Measurements from ENCODE around the gene WDR37. TPM values are rescaled to one million over a fixed set of nuclear protein-coding genes. Genes with fewer than 3 reads are reported as not detected.
"Not testable (repeated sequence)": the region's sequence is repeated elsewhere in the genome, so short reads cannot be mapped to it uniquely, and the experiment has no call there.

The WDR37 gene
- total RNA-seq, 1 donor from 2014 or later = 28.0 TPM

GRCh38 chr10:1154531-1155295, 98.5 kb downstream of the WDR37 start:
- intact Hi-C loops (cut with DNase I) = no loop called here
- no peak for ATAC-seq (ENCODE audit: poor library complexity)
- no peak for DNase-seq

- no peak for DNase-seq
- ATAC-seq (ENCODE audit: poor library complexity) = no peak
- intact Hi-C loops (cut with DNase I) = no loop called here
These were observed 99.8 kb downstream of the WDR37 start for GRCh38 chr10:1155791-1156615.

- ATAC-seq (ENCODE audit: poor library complexity) (no peak), DNase-seq (no peak)
- intact Hi-C loops (cut with DNase I) = no loop called here
These were observed 100.4 kb downstream of the WDR37 start for GRCh38 chr10:1156616-1156886.

- intact Hi-C loops (cut with DNase I) = no loop called here
- DNase-seq (no peak), ATAC-seq (ENCODE audit: poor library complexity) (no peak)
These were observed 100.9 kb downstream of the WDR37 start for GRCh38 chr10:1156921-1157614.

DNA sequence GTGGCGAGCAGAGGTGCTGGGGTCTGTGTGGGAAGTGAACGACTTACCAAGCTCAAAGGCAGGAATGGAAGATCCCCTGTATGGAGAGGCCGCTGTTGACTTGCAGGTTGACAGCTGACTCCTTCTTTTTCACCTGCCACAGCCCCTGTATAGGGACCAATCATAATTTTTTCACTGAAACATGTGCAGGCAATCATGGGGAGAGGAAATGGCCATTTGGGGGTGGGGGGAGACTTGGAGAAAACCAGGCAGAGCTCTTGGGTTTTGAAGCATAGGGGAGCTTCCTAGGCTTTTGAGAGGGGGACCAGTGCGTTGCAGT, 101.4 kb downstream of the WDR37 start:
- ATAC-seq (ENCODE audit: poor library complexity) (no peak), DNase-seq (no peak)
- intact Hi-C loops (cut with DNase I) = no loop called here

- intact Hi-C loops (cut with DNase I) = no loop called here
- no peak for DNase-seq
- no peak for ATAC-seq (ENCODE audit: poor library complexity)
These were observed 101.9 kb downstream of the WDR37 start for GRCh38 chr10:1158066-1158465.

GRCh38 chr10:1158536-1158935, 102.4 kb downstream of the WDR37 start:
- DNase-seq; ATAC-seq (ENCODE audit: poor library complexity); intact Hi-C loops (cut with DNase I): not testable (repeated sequence)

DNA sequence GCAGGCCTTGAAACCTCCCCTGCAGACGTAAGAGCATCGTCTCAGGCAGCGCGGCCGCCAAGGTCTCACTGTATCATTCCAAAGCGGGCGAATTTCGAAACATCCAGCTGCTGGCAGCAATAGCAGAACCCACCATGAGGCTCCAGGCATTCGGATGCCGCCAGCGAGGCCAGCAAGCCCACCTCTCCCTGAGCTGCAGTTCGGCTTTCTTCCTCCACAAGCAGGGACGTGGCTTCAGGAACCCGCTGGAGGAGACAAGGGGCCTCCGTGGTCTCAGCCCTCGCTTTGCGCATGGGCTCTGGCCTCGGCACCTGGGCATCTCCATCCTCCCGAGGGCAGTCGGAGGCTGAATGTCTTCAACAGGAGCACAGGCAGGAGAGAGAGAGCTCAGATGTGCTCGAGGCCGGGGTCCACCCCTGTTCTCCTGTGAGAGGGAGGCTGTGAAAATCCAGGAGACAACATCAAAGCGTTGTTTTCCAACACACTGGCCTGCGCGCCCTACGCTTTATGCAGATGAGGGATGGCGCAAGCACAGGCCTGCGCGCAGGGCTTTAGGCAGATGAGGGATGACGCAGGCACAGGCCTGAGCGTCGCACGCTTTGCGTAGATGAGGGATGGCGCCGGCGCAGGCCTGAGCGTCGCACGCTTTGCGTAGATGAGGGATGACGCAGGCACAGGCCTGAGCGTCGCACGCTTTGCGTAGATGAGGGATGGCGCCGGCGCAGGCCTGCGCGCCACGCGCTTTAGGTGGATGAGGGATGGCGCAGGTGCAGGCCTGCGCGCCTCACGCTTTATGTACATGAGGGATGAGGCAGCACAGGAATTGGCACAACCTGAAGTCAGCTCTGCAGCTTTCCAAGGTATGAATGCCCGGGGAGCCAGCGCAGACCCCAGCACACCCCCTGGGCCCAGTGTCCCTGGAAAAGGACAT, 103.2 kb downstream of the WDR37 start:
- ATAC-seq (ENCODE audit: poor library complexity) (no peak), DNase-seq (no peak)
- intact Hi-C loops (cut with DNase I) = no loop called here

DNA sequence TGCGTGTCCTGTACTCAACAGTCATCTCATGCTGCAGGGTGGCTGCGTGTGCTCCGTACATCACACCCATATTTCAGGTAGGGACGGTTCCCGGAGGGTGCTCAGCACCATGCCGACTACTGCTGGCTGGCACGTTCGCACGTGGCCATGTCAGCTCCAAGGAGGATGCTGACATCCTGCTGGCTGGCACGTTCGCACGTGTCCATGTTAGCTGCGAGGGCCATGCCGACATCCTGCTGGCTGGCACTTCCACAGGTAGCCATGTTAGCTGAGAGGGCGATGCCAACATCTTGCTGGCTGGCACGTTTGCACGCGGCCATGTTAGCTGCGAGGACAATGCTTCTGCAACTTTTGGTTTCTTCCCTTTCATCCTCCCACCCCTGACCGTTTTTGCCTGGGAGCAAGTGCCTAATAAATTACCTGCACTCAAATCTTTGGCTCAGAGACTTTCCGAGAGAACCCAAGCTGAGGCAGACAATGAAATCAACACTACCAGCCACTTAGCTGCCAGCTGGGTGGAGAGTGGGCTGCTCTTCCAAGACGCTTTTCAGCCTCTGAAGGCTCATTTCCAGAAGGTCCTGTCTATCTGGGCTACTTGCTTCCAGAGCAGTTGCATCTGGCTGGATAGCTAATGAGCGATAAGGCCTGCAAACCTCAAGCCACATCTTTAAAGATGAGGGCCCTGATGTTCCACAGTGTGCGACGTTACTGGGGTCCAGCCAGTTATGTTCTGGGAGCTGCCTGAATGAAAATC, 104.6 kb downstream of the WDR37 start:
- no peak for ATAC-seq (ENCODE audit: poor library complexity)
- no peak for DNase-seq

DNA sequence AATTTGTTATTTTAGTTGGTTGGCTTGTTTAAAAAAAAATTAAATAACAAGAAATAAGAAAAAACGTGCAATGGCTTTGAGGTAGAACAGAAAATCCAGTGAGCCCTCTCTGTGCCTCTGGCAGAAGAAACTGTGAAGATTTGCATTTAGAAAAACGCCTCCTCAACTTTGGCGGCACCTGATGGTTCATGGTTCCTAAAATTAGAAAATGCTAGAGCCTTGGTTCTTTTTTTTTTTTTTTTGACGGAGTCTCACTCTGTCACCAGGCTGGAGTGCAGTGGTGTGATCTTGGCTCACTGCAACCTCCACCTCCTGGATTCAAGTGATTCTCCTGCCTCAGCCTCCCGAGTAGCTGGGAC, 105.1 kb downstream of the WDR37 start:
- intact Hi-C loops (cut with DNase I); DNase-seq; ATAC-seq (ENCODE audit: poor library complexity): not testable (repeated sequence)

More for the DNA sequence above, 104.6 kb downstream of the WDR37 start:
- intact Hi-C loops (cut with DNase I) = no loop called here

GRCh38 chr10:1162481-1163203, 106.5 kb downstream of the WDR37 start:
- intact Hi-C loops (cut with DNase I) = no loop called here
- DNase-seq (no peak), ATAC-seq (ENCODE audit: poor library complexity) (no peak)

DNA sequence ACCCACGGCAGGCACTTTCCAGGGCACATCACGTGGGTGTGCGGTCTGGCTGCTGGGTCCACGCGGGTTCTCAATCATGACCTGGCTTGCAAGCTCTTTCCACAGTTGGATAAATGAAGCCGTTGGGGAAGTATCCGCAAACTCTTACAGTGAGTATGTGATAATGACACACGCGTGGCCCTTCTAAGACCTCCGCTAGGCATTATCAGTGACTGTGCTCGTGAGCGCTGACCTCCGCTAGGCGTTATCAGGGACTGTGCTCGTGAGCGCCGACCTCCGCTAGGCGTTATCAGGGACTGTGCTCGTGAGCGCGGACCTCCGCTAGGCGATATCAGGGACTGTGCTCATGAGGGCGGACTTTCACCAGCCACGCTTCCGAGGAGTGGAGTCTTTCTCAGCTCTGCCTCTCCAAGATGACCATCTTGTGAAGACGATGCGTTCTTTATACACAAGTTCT, 107.0 kb downstream of the WDR37 start:
- intact Hi-C loops (cut with DNase I) = no loop called here
- ATAC-seq (ENCODE audit: poor library complexity) = no peak
- DNase-seq = no peak

GRCh38 chr10:1163831-1164230, 107.6 kb downstream of the WDR37 start:
- ATAC-seq (ENCODE audit: poor library complexity) = no peak
- no peak for DNase-seq
- intact Hi-C loops (cut with DNase I) = no loop called here

- DNase-seq = no peak
- intact Hi-C loops (cut with DNase I) = no loop called here
- ATAC-seq (ENCODE audit: poor library complexity) = no peak
These were observed 110.1 kb downstream of the WDR37 start for GRCh38 chr10:1166101-1166827.

GRCh38 chr10:1166828-1167275, 110.7 kb downstream of the WDR37 start:
- intact Hi-C loops (cut with DNase I) = no loop called here
- ATAC-seq (ENCODE audit: poor library complexity) (no peak), DNase-seq (no peak)

DNA sequence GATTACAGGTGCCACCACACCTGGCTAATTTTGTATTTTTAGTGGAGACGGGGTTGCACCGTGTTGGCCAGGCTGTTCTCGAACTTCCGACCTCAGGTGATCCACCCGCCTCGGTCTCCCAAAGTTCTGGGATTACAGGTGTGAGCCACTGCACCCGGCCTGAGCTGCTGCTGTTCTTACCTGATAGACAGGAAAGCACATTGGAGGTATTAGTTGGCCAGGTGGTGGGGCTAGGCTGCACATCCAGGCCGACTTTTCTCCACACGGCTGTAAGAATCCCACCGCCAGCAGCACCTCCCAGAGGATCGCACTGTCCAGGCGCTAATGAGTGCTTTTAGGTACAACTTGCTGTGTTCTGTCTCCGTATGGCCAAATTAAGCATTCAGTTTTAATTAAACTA, 112.6 kb downstream of the WDR37 start:
- no peak for DNase-seq
- intact Hi-C loops (cut with DNase I) = no loop called here
- ATAC-seq (ENCODE audit: poor library complexity) = no peak
